ENCODE measurements around the gene LINGO4. TPM values are rescaled to one million over a fixed set of nuclear protein-coding genes. Genes with fewer than 3 reads are reported as not detected.
A peak's percentile ranks its signal among the peaks of the same experiment; 100 is the strongest.

LINGO4 gene
- total and polyA plus RNA-seq, 2 donors (not counting 1 experiment from before 2014, with no cell fraction given), result not detected

- Histone ChIP-seq H4K20me1 (ENCODE audit: control insufficient read depth, extremely low read depth, insufficient read depth, low read length) (no peaks in the 10 kb centered on the region), H3K4me1 (ENCODE audit: control insufficient read depth, extremely low read depth, insufficient read depth, low read length) (no peaks in the 10 kb centered on the region), H3K36me3 (ENCODE audit: control insufficient read depth, insufficient read depth, low read length) (no peaks in the 10 kb centered on the region), H3K27ac (ENCODE audit: insufficient read depth, low read length) (no peak overlapping the region), H3K4me3 (replicated peaks in 1 of 4; ENCODE audit: control extremely low read depth in 1 of 4, insufficient read depth in 1 of 4, low read depth in 3 of 4, low read length in 4 of 4) (no peak overlapping the region), H3K27me3 (ENCODE audit: control insufficient read depth, insufficient read depth, low read length) (peaks cover 46% of the 10 kb centered on the region), H2AFZ (ENCODE audit: low read length) (no peak overlapping the region), H3K9ac (ENCODE audit: insufficient read depth, low read length) (no peak overlapping the region), H3K9me3 (ENCODE audit: control insufficient read depth, insufficient read depth, low read depth, low read length) (no peaks in the 10 kb centered on the region), H3K79me2 (ENCODE audit: control insufficient read depth, insufficient read depth, low read length) (no peaks in the 10 kb centered on the region), H3K4me2 (ENCODE audit: extremely low read depth, insufficient read depth, low read length) (no peak overlapping the region)
- no peak for DNase-seq (ENCODE audit: low read depth in 2 of 2)
- TF ChIP-seq EZH2 (IDR thresholded peaks at IDR 0.05; ENCODE audit: low read length, missing control alignments) (no peak), CTCF (conservative IDR thresholded peaks at IDR 0.05 in 1 of 2, IDR thresholded peaks at IDR 0.05 in 1 of 2; ENCODE audit: low read depth in 1 of 2, low read length in 2 of 2) (no peak)
Measured at GRCh38 chr1:151840421-151840820, 35.2 kb upstream of the LINGO4 start.

- H4K20me1 ChIP-seq (ENCODE audit: control insufficient read depth, extremely low read depth, insufficient read depth, low read length), result no peaks in the 10 kb centered on the region
- no peak within 1 kb of the TSS for H3K4me2 ChIP-seq (ENCODE audit: extremely low read depth, insufficient read depth, low read length)
- no peak within 1 kb of the TSS for H2AFZ ChIP-seq (ENCODE audit: low read length)
- peaks cover 49% of the 10 kb centered on the region for H3K27me3 ChIP-seq (ENCODE audit: control insufficient read depth, insufficient read depth, low read length)
- TF ChIP-seq CTCF (conservative IDR thresholded peaks at IDR 0.05 in 1 of 2, IDR thresholded peaks at IDR 0.05 in 1 of 2; ENCODE audit: low read depth in 1 of 2, low read length in 2 of 2), result no peak
- TF ChIP-seq EZH2 (IDR thresholded peaks at IDR 0.05; ENCODE audit: low read length, missing control alignments), result peak; percentile 29
- H3K79me2 ChIP-seq (ENCODE audit: control insufficient read depth, insufficient read depth, low read length), result no peaks in the 10 kb centered on the region
- H3K4me1 ChIP-seq (ENCODE audit: control insufficient read depth, extremely low read depth, insufficient read depth, low read length), result no peaks in the 10 kb centered on the region
- no peak within 1 kb of the TSS for H3K9ac ChIP-seq (ENCODE audit: insufficient read depth, low read length)
- H3K9me3 ChIP-seq (ENCODE audit: control insufficient read depth, insufficient read depth, low read depth, low read length), result no peaks in the 10 kb centered on the region
- H3K36me3 ChIP-seq (ENCODE audit: control insufficient read depth, insufficient read depth, low read length), result no peaks in the 10 kb centered on the region
- no peak for DNase-seq (ENCODE audit: low read depth in 2 of 2)
- H3K4me3 ChIP-seq (replicated peaks in 1 of 4; ENCODE audit: control extremely low read depth in 1 of 4, insufficient read depth in 1 of 4, low read depth in 3 of 4, low read length in 4 of 4), result no peak within 1 kb of the TSS
- H3K27ac ChIP-seq (ENCODE audit: insufficient read depth, low read length), result no peak within 1 kb of the TSS
Measured at GRCh38 chr1:151839457-151840403, 34.5 kb upstream of the LINGO4 start, which contains the start of gene C2CD4D. Gene C2CD4D, minus strand, starts transcription at chr1:151839820. Its CDS starts 831 bp downstream, at chr1:151838989.

- H3K27me3 ChIP-seq (ENCODE audit: control insufficient read depth, insufficient read depth, low read length), result peaks cover 46% of the 10 kb centered on the region
- H3K36me3 ChIP-seq (ENCODE audit: control insufficient read depth, insufficient read depth, low read length), result no peaks in the 10 kb centered on the region
- no peaks in the 10 kb centered on the region for H3K4me1 ChIP-seq (ENCODE audit: control insufficient read depth, extremely low read depth, insufficient read depth, low read length)
- H3K27ac ChIP-seq (ENCODE audit: insufficient read depth, low read length), result no peak overlapping the region
- no peaks in the 10 kb centered on the region for H3K9me3 ChIP-seq (ENCODE audit: control insufficient read depth, insufficient read depth, low read depth, low read length)
- peak; percentile 37 for TF ChIP-seq EZH2 (IDR thresholded peaks at IDR 0.05; ENCODE audit: low read length, missing control alignments)
- no peak for TF ChIP-seq CTCF (conservative IDR thresholded peaks at IDR 0.05 in 1 of 2, IDR thresholded peaks at IDR 0.05 in 1 of 2; ENCODE audit: low read depth in 1 of 2, low read length in 2 of 2)
- no peak for DNase-seq (ENCODE audit: low read depth in 2 of 2)
- H3K4me3 ChIP-seq (replicated peaks in 1 of 4; ENCODE audit: control extremely low read depth in 1 of 4, insufficient read depth in 1 of 4, low read depth in 3 of 4, low read length in 4 of 4), result no peak overlapping the region
- no peak overlapping the region for H3K4me2 ChIP-seq (ENCODE audit: extremely low read depth, insufficient read depth, low read length)
- H3K79me2 ChIP-seq (ENCODE audit: control insufficient read depth, insufficient read depth, low read length), result no peaks in the 10 kb centered on the region
- H2AFZ ChIP-seq (ENCODE audit: low read length), result no peak overlapping the region
- H4K20me1 ChIP-seq (ENCODE audit: control insufficient read depth, extremely low read depth, insufficient read depth, low read length), result no peaks in the 10 kb centered on the region
- H3K9ac ChIP-seq (ENCODE audit: insufficient read depth, low read length), result no peak overlapping the region
Measured at GRCh38 chr1:151839082-151839412, 33.8 kb upstream of the LINGO4 start.
